ENCODE measurements around the gene HINFP. TPM values are rescaled to one million over a fixed set of nuclear protein-coding genes. Genes with fewer than 3 reads are reported as not detected.

HINFP gene
- 10 to 100 TPM; 21.3 to 44.1 (median 26.5) TPM for polyA plus RNA-seq (ENCODE audit: insufficient read length in 4 of 4)

- DNase-seq (ENCODE audit: low read depth in 4 of 4, low spot score in 3 of 4): peak; percentile 96 to 97 (median 96)
Observed at GRCh38 chr11:119121008-119121810, at the start of gene HINFP. Gene HINFP (plus strand): TSS chr11:119121580. CDS start chr11:119126945, 5,365 bp downstream.

GRCh38 chr11:119077839-119078238 lies 43.5 kb upstream of the HINFP start:
- no peak for DNase-seq (ENCODE audit: low read depth in 4 of 4, low spot score in 3 of 4)

GRCh38 chr11:119078675-119079420 lies 42.5 kb upstream of the HINFP start:
- DNase-seq (ENCODE audit: low read depth in 4 of 4, low spot score in 3 of 4): no peak

GRCh38 chr11:119081682-119082260 lies 39.6 kb upstream of the HINFP start:
- no peak for DNase-seq (ENCODE audit: low read depth in 4 of 4, low spot score in 3 of 4)

- DNase-seq (ENCODE audit: low read depth in 4 of 4, low spot score in 3 of 4): peak; percentile 88 to 95 (median 92)
Observed at GRCh38 chr11:119084663-119085436, 36.5 kb upstream of the HINFP start, which contains the start of gene HMBS. Gene HMBS (plus strand): TSS chr11:119084881. CDS start chr11:119085034, 153 bp downstream.

- no peak for DNase-seq (ENCODE audit: low read depth in 4 of 4, low spot score in 3 of 4)
Observed at GRCh38 chr11:119085437-119085847, 35.9 kb upstream of the HINFP start.

GRCh38 chr11:119087123-119087522 lies 34.3 kb upstream of the HINFP start:
- no peak for DNase-seq (ENCODE audit: low read depth in 4 of 4, low spot score in 3 of 4)

- no peak for DNase-seq (ENCODE audit: low read depth in 4 of 4, low spot score in 3 of 4)
Observed at GRCh38 chr11:119087747-119088241, 33.6 kb upstream of the HINFP start.

GRCh38 chr11:119088406-119088805 lies 33.0 kb upstream of the HINFP start:
- DNase-seq (ENCODE audit: low read depth in 4 of 4, low spot score in 3 of 4): no peak

- no peak for DNase-seq (ENCODE audit: low read depth in 4 of 4, low spot score in 3 of 4)
Observed at GRCh38 chr11:119089319-119089718, 32.1 kb upstream of the HINFP start.

- DNase-seq (ENCODE audit: low read depth in 4 of 4, low spot score in 3 of 4): no peak
Observed at GRCh38 chr11:119091178-119091577, 30.2 kb upstream of the HINFP start.

GRCh38 chr11:119091966-119092879 lies 29.2 kb upstream of the HINFP start:
- DNase-seq (ENCODE audit: low read depth in 4 of 4, low spot score in 3 of 4): no peak

- no peak for DNase-seq (ENCODE audit: low read depth in 4 of 4, low spot score in 3 of 4)
Observed at GRCh38 chr11:119092880-119093842, 28.2 kb upstream of the HINFP start.

- DNase-seq (ENCODE audit: low read depth in 4 of 4, low spot score in 3 of 4): no peak
Observed at GRCh38 chr11:119093942-119094815, 27.2 kb upstream of the HINFP start.

- peak in 2 of 4 donors; percentile 62 for DNase-seq (ENCODE audit: low read depth in 4 of 4, low spot score in 3 of 4)
Observed at GRCh38 chr11:119094816-119095065, 26.6 kb upstream of the HINFP start.

- peak; percentile 98 to 100 (median 99) for DNase-seq (ENCODE audit: low read depth in 4 of 4, low spot score in 3 of 4)
Observed at GRCh38 chr11:119095066-119095880, 26.1 kb upstream of the HINFP start.

GRCh38 chr11:119099711-119100110 lies 21.7 kb upstream of the HINFP start:
- no peak for DNase-seq (ENCODE audit: low read depth in 4 of 4, low spot score in 3 of 4)

All from left renal pelvis (tissue), 4 donors.